Measurements from ENCODE around the gene RRP1. TPM values are rescaled to one million over a fixed set of nuclear protein-coding genes. Genes with fewer than 3 reads are reported as not detected.

RRP1 gene
- total RNA-seq, 1 experiment from 2014 or later: 76.7 TPM

GRCh38 chr21:43818685-43819084 lies 29.3 kb downstream of the RRP1 start:
- H3K4me3 Mint-ChIP-seq: no peak overlapping the region
- no peak overlapping the region for H2AFZ ChIP-seq (ENCODE audit: low read length)
- H2BK120ac ChIP-seq (ENCODE audit: low read depth, low read length, poor library complexity, severe bottlenecking): no peak overlapping the region
- H3K4me1 ChIP-seq (ENCODE audit: insufficient read depth, low read length): no peaks in the 10 kb centered on the region
- no peak overlapping the region for H2BK5ac ChIP-seq (ENCODE audit: insufficient read length, low read length)
- no peak overlapping the region for H3K4me2 ChIP-seq (ENCODE audit: insufficient read depth, insufficient read length, low read length)
- H3K18ac ChIP-seq (ENCODE audit: insufficient read length, low read depth, low read length): no peak overlapping the region
- no peaks in the 10 kb centered on the region for H4K20me1 ChIP-seq (ENCODE audit: control insufficient read depth, insufficient read depth, insufficient read length)
- no peaks in the 10 kb centered on the region for H3K27me3 ChIP-seq (ENCODE audit: insufficient read depth, low read length)
- H3K23ac ChIP-seq (ENCODE audit: insufficient read length, low read depth, low read length): no peak overlapping the region
- H3K14ac ChIP-seq (ENCODE audit: insufficient read depth, low read length): no peak overlapping the region
- no peak overlapping the region for H2BK20ac ChIP-seq (ENCODE audit: low read depth, low read length, poor library complexity, severe bottlenecking)
- no peak overlapping the region for H4K5ac ChIP-seq (ENCODE audit: insufficient read length, low read depth, low read length)
- H2AK5ac ChIP-seq (ENCODE audit: insufficient read length, low read length): no peak overlapping the region
- no peak overlapping the region for H4K8ac ChIP-seq (replicated peaks; ENCODE audit: insufficient read length, low read depth, low read length)
- no peak overlapping the region for H3K27ac Mint-ChIP-seq
- no CpG with 5 or more reads among the region's 3 CpGs for WGBS (ENCODE audit: extremely low coverage, insufficient read length, low lambda C conversion rate)
- H3K4me1 Mint-ChIP-seq: peaks cover 13 to 21% of the 10 kb centered on the region in 2 experiments
- peaks cover 3% of the 10 kb centered on the region for H3K27me3 Mint-ChIP-seq (ENCODE audit: low read depth)
- no peak overlapping the region for H2BK15ac ChIP-seq (ENCODE audit: low read depth, low read length)
- no peak overlapping the region for H3T11ph ChIP-seq (ENCODE audit: low read length)
- no peak overlapping the region for H3K9ac ChIP-seq (ENCODE audit: extremely low read depth, insufficient read length, low read length)
- no peaks in the 10 kb centered on the region for H3K79me1 ChIP-seq (ENCODE audit: insufficient read depth, low read depth, low read length, poor library complexity, severe bottlenecking)
- H3K4ac ChIP-seq (ENCODE audit: low read depth, low read length): no peak overlapping the region
- H3K9me3 Mint-ChIP-seq: peaks cover 0 to 11% of the 10 kb centered on the region in 2 experiments; a peak in 4 of 5 replicates
- no peak overlapping the region for H3K56ac ChIP-seq (ENCODE audit: insufficient read length, low read depth, low read length)
- no peaks in the 10 kb centered on the region for H3K23me2 ChIP-seq (ENCODE audit: insufficient read length, low read depth, low read length, poor library complexity, severe bottlenecking)
- no peak for DNase-seq
- no peaks in the 10 kb centered on the region for H3K79me2 ChIP-seq (ENCODE audit: insufficient read depth, low read length)
- no peaks in the 10 kb centered on the region for H3K9me3 ChIP-seq (ENCODE audit: control insufficient read depth, low read depth, low read length)
- H2BK12ac ChIP-seq (ENCODE audit: insufficient read length, low read depth, low read length): no peak overlapping the region
- TF ChIP-seq, protein P1, sequence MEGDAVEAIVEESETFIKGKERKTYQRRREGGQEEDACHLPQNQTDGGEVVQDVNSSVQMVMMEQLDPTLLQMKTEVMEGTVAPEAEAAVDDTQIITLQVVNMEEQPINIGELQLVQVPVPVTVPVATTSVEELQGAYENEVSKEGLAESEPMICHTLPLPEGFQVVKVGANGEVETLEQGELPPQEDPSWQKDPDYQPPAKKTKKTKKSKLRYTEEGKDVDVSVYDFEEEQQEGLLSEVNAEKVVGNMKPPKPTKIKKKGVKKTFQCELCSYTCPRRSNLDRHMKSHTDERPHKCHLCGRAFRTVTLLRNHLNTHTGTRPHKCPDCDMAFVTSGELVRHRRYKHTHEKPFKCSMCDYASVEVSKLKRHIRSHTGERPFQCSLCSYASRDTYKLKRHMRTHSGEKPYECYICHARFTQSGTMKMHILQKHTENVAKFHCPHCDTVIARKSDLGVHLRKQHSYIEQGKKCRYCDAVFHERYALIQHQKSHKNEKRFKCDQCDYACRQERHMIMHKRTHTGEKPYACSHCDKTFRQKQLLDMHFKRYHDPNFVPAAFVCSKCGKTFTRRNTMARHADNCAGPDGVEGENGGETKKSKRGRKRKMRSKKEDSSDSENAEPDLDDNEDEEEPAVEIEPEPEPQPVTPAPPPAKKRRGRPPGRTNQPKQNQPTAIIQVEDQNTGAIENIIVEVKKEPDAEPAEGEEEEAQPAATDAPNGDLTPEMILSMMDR (conservative IDR thresholded peaks at IDR 0.05): no peak
- no peak overlapping the region for H3K27ac ChIP-seq (ENCODE audit: insufficient read length, low read depth, low read length)
- H3K36me3 Mint-ChIP-seq (ENCODE audit: insufficient read depth in 1 of 3, low read depth in 3 of 3): peaks cover 8 to 21% (median 16%) of the 10 kb centered on the region in 3 experiments; a peak in 6 of 7 replicates
- H4K91ac ChIP-seq (ENCODE audit: insufficient read length, low read depth, low read length): no peak overlapping the region

All from H9 (cell line).